GM23338 (cell line): ENCODE measurements around the gene ARF1. TPM values are rescaled to one million over a fixed set of nuclear protein-coding genes. Genes with fewer than 3 reads are reported as not detected.

Experiments used
- ATAC-seq: fragments of 200-7000 bp; cut with Tn5 transposase; 3 replicates; pipeline ENCODE4 v1.9.1; 2020
- DNase-seq: peaks from one replicate; pipeline ENCODE4 v3.0.0-alpha.2; 2015; ENCODE audit warnings: low spot score
- H2AFZ ChIP-seq: fragments of 200-600 bp; sonication (generic); 2 replicates; pipeline ENCODE4 v1.8.0; 2016; ENCODE audit warnings: antibody characterized with exemption, mild to moderate bottlenecking, moderate library complexity
- H3F3A ChIP-seq: fragments of 200-600 bp; sonication (generic); replicated peaks from 2 replicates; pipeline ENCODE4 v1.8.0; 2017; ENCODE audit warnings: antibody characterized with exemption, mixed run types, low read depth
- H3K27ac ChIP-seq: fragments of 200-600 bp; sonication (generic); 2 replicates; pipeline ENCODE4 v1.6.1; 2016; ENCODE audit warnings: low read depth
- H3K27me3 ChIP-seq: fragments of 200-600 bp; sonication (generic); 2 replicates; pipeline ENCODE4 v1.8.0; 2016; ENCODE audit warnings: mild to moderate bottlenecking, mixed run types, moderate library complexity; ENCODE audit not compliant: insufficient read depth
- H3K36me3 ChIP-seq: fragments of 200-600 bp; sonication (generic); 2 replicates; pipeline ENCODE4 v1.8.0; 2016; ENCODE audit warnings: mild to moderate bottlenecking; ENCODE audit not compliant: insufficient read depth
- H3K4me1 ChIP-seq: fragments of 200-600 bp; sonication (generic); 2 replicates; pipeline ENCODE4 v1.8.0; 2016; ENCODE audit warnings: mild to moderate bottlenecking, moderate library complexity; ENCODE audit not compliant: insufficient read depth
- H3K4me2 ChIP-seq: fragments of 200-600 bp; sonication (generic); 2 replicates; pipeline ENCODE4 v1.7.1; 2017; ENCODE audit warnings: mixed run types
- H3K4me3 ChIP-seq: fragments of 200-600 bp; sonication (generic); 2 replicates; pipeline ENCODE4 v1.6.1; 2016; ENCODE audit warnings: mixed run types
- H3K79me2 ChIP-seq: fragments of 200-600 bp; sonication (generic); replicated peaks from 2 replicates; pipeline ENCODE4 v1.8.0; 2017; ENCODE audit warnings: mild to moderate bottlenecking; ENCODE audit not compliant: insufficient read depth
- H3K9me2 ChIP-seq: fragments of 200-600 bp; sonication (generic); 2 replicates; pipeline ENCODE4 v1.8.0; 2017; ENCODE audit not compliant: insufficient read depth
- H4K20me1 ChIP-seq: fragments of 200-600 bp; sonication (generic); replicated peaks from 2 replicates; pipeline ENCODE4 v1.8.0; 2017; ENCODE audit warnings: mild to moderate bottlenecking; ENCODE audit not compliant: insufficient read depth
- H3K27ac Mint-ChIP-seq: 2 replicates; pipeline ENCODE4 v1.8.0; 2020; ENCODE audit warnings: inconsistent platforms, mild to moderate bottlenecking, moderate library complexity, mixed read lengths
- H3K27me3 Mint-ChIP-seq: 3 replicates; pipeline ENCODE4 v1.8.0; 2022; ENCODE audit warnings: low read depth, mild to moderate bottlenecking, moderate library complexity, mixed read lengths, inconsistent platforms; ENCODE audit not compliant: insufficient read depth, poor library complexity
- H3K36me3 Mint-ChIP-seq: 3 replicates; pipeline ENCODE4 v1.8.0; 2021; ENCODE audit warnings: low read depth, mild to moderate bottlenecking, inconsistent platforms, moderate library complexity, mixed read lengths
- H3K4me1 Mint-ChIP-seq: 3 replicates; pipeline ENCODE4 v1.8.0; 2020; ENCODE audit warnings: mild to moderate bottlenecking, inconsistent platforms, mixed read lengths
- H3K4me3 Mint-ChIP-seq: 3 replicates; pipeline ENCODE4 v1.8.0; 2021; ENCODE audit warnings: moderate library complexity, mild to moderate bottlenecking, inconsistent platforms, mixed read lengths
- H3K9me3 Mint-ChIP-seq: 3 replicates; pipeline ENCODE4 v1.8.0; 2020; ENCODE audit warnings: moderate library complexity, mild to moderate bottlenecking, inconsistent platforms, mixed read lengths
- ETS1 ChIP-seq: IDR thresholded peaks from 2 replicates; pipeline ENCODE4 v1.6.1; 2016; ENCODE audit warnings: antibody characterized with exemption
- EZH2 ChIP-seq: fragments of 200-600 bp; sonication (generic); IDR thresholded peaks from one replicate; pipeline ENCODE4 v1.8.0; 2017; ENCODE audit warnings: antibody characterized with exemption, mild to moderate bottlenecking, low read depth; ENCODE audit not compliant: unreplicated experiment
- JUNB ChIP-seq: IDR thresholded peaks from one replicate; pipeline ENCODE4 v1.6.1; 2016; ENCODE audit warnings: antibody characterized with exemption; ENCODE audit not compliant: unreplicated experiment
- NANOG ChIP-seq: IDR thresholded peaks from 2 replicates; pipeline ENCODE4 v1.6.1; 2016; ENCODE audit warnings: antibody characterized with exemption, borderline replicate concordance
- POLR2AphosphoS5 ChIP-seq: IDR thresholded peaks from 2 replicates; pipeline ENCODE4 v1.6.1; 2016; ENCODE audit warnings: antibody characterized with exemption, low read depth
- STAT1 ChIP-seq: IDR thresholded peaks from one replicate; pipeline ENCODE4 v1.6.1; 2016; ENCODE audit warnings: antibody characterized with exemption; ENCODE audit not compliant: unreplicated experiment
- ZNF114 ChIP-seq: fragments of 250-450 bp; sonication (Bioruptor Pico); IDR thresholded peaks from 2 replicates; pipeline ENCODE4 v1.5.0; 2020; ENCODE audit warnings: mild to moderate bottlenecking, moderate library complexity
- ZNF462 ChIP-seq: fragments of 250-450 bp; sonication (Bioruptor Pico); IDR thresholded peaks from 2 replicates; pipeline ENCODE4 v1.5.0; 2020; ENCODE audit warnings: mild to moderate bottlenecking, moderate library complexity
- polyA plus RNA-seq: library from polyadenylated mRNA; unstranded; fragments of >200 nt; fragmentation: Nextera tagmentation; extraction: Ambion mirVana; gene quantifications from 2 replicates; pipeline ENCODE4 v1.2.1, GENCODE V29; 2016
- total RNA-seq: library from RNA; depleted of rRNA; stranded (reverse); fragments of >200 nt; shearing (Covaris generic); gene quantifications from 2 replicates; pipeline ENCODE4 v1.2.3, GENCODE V29; 2014
- TF ChIP-seq, protein P1 (sequence below), 2 experiments: fragments of 200-600 bp in 1 of 2; sonication (generic) in 1 of 2; conservative IDR thresholded peaks; 2 replicates each; pipeline versions ENCODE4 v1.5.1 to v1.6.1; 2016 to 2017; ENCODE audit warnings: antibody characterized with exemption in 2 of 2, low read depth in 2 of 2, mild to moderate bottlenecking in 2 of 2, moderate library complexity in 1 of 2

ARF1 gene
- total and polyA plus RNA-seq, 2 experiments from 2014 or later = 210 to 306 TPM

- peaks cover 42% of the 10 kb centered on the region for H3K36me3 Mint-ChIP-seq
- no peak for TF ChIP-seq STAT1
- TF ChIP-seq ETS1 = no peak
- TF ChIP-seq JUNB = no peak
- ATAC-seq = no peak
Observed at GRCh38 chr1:228089519-228090380, 7.2 kb downstream of the ARF1 start.

DNA sequence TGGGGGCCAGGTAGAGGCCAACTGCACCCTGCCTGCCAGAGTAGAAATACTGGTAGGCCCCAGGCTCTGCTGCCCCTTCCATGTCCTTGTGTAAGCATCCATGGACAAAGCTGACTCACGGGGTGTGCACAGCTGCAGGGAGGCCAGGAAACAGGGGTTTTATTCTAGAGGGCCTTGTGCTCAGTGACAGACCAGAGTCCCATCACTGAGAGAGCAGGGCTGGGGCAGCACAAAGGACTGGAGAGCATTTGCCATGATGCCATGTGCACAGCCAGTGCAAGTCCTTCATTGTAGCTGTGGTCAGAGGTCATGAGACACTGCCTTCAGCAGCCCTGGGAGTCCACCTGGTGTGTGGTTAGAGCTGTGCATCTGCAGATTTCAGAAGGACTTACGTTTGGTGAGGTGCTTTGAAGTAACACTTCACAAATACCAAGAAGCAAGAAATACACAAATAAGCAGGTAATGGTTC is 8.1 kb downstream of the ARF1 start:
- H3K27me3 Mint-ChIP-seq = peaks cover 5% of the 10 kb centered on the region
- H3K27ac Mint-ChIP-seq = no peak overlapping the region
- Histone ChIP-seq H2AFZ (no peak overlapping the region), H3K4me3 (no peak overlapping the region), H3K36me3 (no peaks in the 10 kb centered on the region), H3K9me2 (no peaks in the 10 kb centered on the region), H4K20me1 (peaks cover 98% of the 10 kb centered on the region), H3K79me2 (peaks cover 100% of the 10 kb centered on the region), H3K27me3 (no peaks in the 10 kb centered on the region), H3F3A (no peaks in the 10 kb centered on the region), H3K4me2 (no peak overlapping the region), H3K4me1 (no peaks in the 10 kb centered on the region; the same call in 1 of the 2 replicates), H3K27ac (no peak overlapping the region)
- H3K4me1 Mint-ChIP-seq = peaks cover 29% of the 10 kb centered on the region
- peaks cover 10% of the 10 kb centered on the region for H3K9me3 Mint-ChIP-seq
- H3K36me3 Mint-ChIP-seq = peaks cover 45% of the 10 kb centered on the region
- ATAC-seq (no peak), DNase-seq (no peak)
- H3K4me3 Mint-ChIP-seq = no peak overlapping the region
- TF ChIP-seq EZH2 (no peak), ETS1 (no peak), NANOG (no peak), JUNB (no peak), ZNF114 (CRISPR knock-in tag) (no peak), ZNF462 (CRISPR knock-in tag) (no peak), POLR2AphosphoS5 (no peak)
- TF ChIP-seq, protein P1, sequence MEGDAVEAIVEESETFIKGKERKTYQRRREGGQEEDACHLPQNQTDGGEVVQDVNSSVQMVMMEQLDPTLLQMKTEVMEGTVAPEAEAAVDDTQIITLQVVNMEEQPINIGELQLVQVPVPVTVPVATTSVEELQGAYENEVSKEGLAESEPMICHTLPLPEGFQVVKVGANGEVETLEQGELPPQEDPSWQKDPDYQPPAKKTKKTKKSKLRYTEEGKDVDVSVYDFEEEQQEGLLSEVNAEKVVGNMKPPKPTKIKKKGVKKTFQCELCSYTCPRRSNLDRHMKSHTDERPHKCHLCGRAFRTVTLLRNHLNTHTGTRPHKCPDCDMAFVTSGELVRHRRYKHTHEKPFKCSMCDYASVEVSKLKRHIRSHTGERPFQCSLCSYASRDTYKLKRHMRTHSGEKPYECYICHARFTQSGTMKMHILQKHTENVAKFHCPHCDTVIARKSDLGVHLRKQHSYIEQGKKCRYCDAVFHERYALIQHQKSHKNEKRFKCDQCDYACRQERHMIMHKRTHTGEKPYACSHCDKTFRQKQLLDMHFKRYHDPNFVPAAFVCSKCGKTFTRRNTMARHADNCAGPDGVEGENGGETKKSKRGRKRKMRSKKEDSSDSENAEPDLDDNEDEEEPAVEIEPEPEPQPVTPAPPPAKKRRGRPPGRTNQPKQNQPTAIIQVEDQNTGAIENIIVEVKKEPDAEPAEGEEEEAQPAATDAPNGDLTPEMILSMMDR (conservative IDR thresholded peaks at IDR 0.05; ENCODE audit: low read depth in 2 of 2) = no peak

More at GRCh38 chr1:228089519-228090380, 7.2 kb downstream of the ARF1 start:
- no peaks in the 10 kb centered on the region for H3F3A ChIP-seq
- no peak overlapping the region for H3K4me3 ChIP-seq
- H3K27ac Mint-ChIP-seq = no peak overlapping the region
- peaks cover 32% of the 10 kb centered on the region for H3K4me1 Mint-ChIP-seq
- no peaks in the 10 kb centered on the region for H3K27me3 ChIP-seq
- no peak for DNase-seq
- no peak overlapping the region for H3K4me2 ChIP-seq
- no peak overlapping the region for H2AFZ ChIP-seq
- no peak overlapping the region for H3K27ac ChIP-seq
- no peak overlapping the region for H3K4me3 Mint-ChIP-seq
- H3K4me1 ChIP-seq = peaks cover 7% of the 10 kb centered on the region; the same call in 1 of the 2 replicates
- peaks cover 7% of the 10 kb centered on the region for H3K27me3 Mint-ChIP-seq
- H3K9me2 ChIP-seq = no peaks in the 10 kb centered on the region
- H3K9me3 Mint-ChIP-seq = peaks cover 5% of the 10 kb centered on the region; the same call in 1 of the 3 replicates
- peaks cover 98% of the 10 kb centered on the region for H4K20me1 ChIP-seq
- H3K36me3 ChIP-seq = no peaks in the 10 kb centered on the region
- peaks cover 100% of the 10 kb centered on the region for H3K79me2 ChIP-seq
